GM23248 (cell line): ENCODE data around the gene ARHGDIG. TPM values are rescaled to one million over a fixed set of nuclear protein-coding genes. Genes with fewer than 3 reads are reported as not detected.

Experiments
- DNase-seq: peaks from one replicate; pipeline ENCODE4 v3.0.0-alpha.2; 2015
- H2AFZ ChIP-seq: fragments of 200-600 bp; sonication (generic); 2 replicates; pipeline ENCODE4 v1.6.1; 2016; ENCODE audit warnings: antibody characterized with exemption
- H3F3A ChIP-seq: fragments of 200-600 bp; sonication (generic); 2 replicates; pipeline ENCODE4 v1.6.1; 2016; ENCODE audit warnings: mild to moderate bottlenecking, antibody characterized with exemption, mixed run types; ENCODE audit not compliant: insufficient read depth
- H3K27ac ChIP-seq: fragments of 200-600 bp; sonication (generic); 2 replicates; pipeline ENCODE4 v1.5.1; 2016; ENCODE audit warnings: mild to moderate bottlenecking
- H3K27me3 ChIP-seq: fragments of 200-600 bp; sonication (generic); replicated peaks from 2 replicates; pipeline ENCODE4 v1.6.1; 2016; ENCODE audit warnings: mild to moderate bottlenecking; ENCODE audit not compliant: insufficient read depth
- H3K36me3 ChIP-seq: fragments of 200-600 bp; sonication (generic); 2 replicates; pipeline ENCODE4 v1.6.1; 2016; ENCODE audit warnings: low read depth, mild to moderate bottlenecking
- H3K4me1 ChIP-seq: fragments of 200-600 bp; sonication (generic); 2 replicates; pipeline ENCODE4 v1.6.1; 2016; ENCODE audit warnings: mild to moderate bottlenecking; ENCODE audit not compliant: insufficient read depth
- H3K4me2 ChIP-seq: fragments of 200-600 bp; sonication (generic); one replicate; pipeline ENCODE4 v1.6.1; 2016; ENCODE audit warnings: mild to moderate bottlenecking; ENCODE audit not compliant: unreplicated experiment
- H3K4me3 ChIP-seq: fragments of 200-600 bp; sonication (generic); 2 replicates; pipeline ENCODE4 v1.5.1; 2016; ENCODE audit warnings: mild to moderate bottlenecking
- H3K79me2 ChIP-seq: fragments of 200-600 bp; sonication (generic); 2 replicates; pipeline ENCODE4 v1.6.1; 2016; ENCODE audit warnings: mild to moderate bottlenecking; ENCODE audit not compliant: insufficient read depth
- H3K9ac ChIP-seq: fragments of 200-600 bp; sonication (generic); 2 replicates; pipeline ENCODE4 v1.6.1; 2016; ENCODE audit warnings: mild to moderate bottlenecking
- H3K9me2 ChIP-seq: fragments of 200-600 bp; sonication (generic); 2 replicates; pipeline ENCODE4 v1.6.1; 2016; ENCODE audit warnings: mixed run types, mild to moderate bottlenecking, moderate library complexity; ENCODE audit not compliant: insufficient read depth
- H3K9me3 ChIP-seq: fragments of 200-600 bp; sonication (generic); one replicate; pipeline ENCODE4 v1.6.1; 2017; ENCODE audit warnings: low read depth
- H4K20me1 ChIP-seq: fragments of 200-600 bp; sonication (generic); 2 replicates; pipeline ENCODE4 v1.6.0; 2016; ENCODE audit not compliant: insufficient read depth
- EZH2 ChIP-seq: fragments of 200-600 bp; sonication (generic); IDR thresholded peaks from 2 replicates; pipeline ENCODE4 v1.6.1; 2018; ENCODE audit warnings: antibody characterized with exemption, mild to moderate bottlenecking; ENCODE audit not compliant: insufficient read depth, poor library complexity, severe bottlenecking
- EZH2phosphoT487 ChIP-seq: fragments of 200-600 bp; sonication (generic); IDR thresholded peaks from 2 replicates; pipeline ENCODE4 v1.6.1; 2018; ENCODE audit warnings: antibody characterized with exemption, moderate library complexity, mild to moderate bottlenecking, low read depth; ENCODE audit not compliant: insufficient read depth
- WGBS, 2 experiments: methylation state at CpG; one replicate each; pipeline ENCODE4 v1.1.6; 2015 to 2017; ENCODE audit warnings: low lambda C conversion rate in 2 of 2, low coverage in 1 of 2; ENCODE audit errors: missing lambda C conversion rate in 2 of 2; 5-methylcytosine and 5-hydroxymethylcytosine counted together
- in situ Hi-C: fragments of 300-500 bp; cut with MboI; formaldehyde crosslinking; loops from 2 replicates; pipeline ENCODE4 v1.15.0; 2020
- polyA plus RNA-seq: library from polyadenylated mRNA; unstranded; fragments of >200 nt; fragmentation: Nextera tagmentation; extraction: Ambion mirVana; gene quantifications from 2 replicates; pipeline ENCODE4 v1.2.1, GENCODE V29; 2016
- total RNA-seq: library from RNA; depleted of rRNA; stranded (reverse); fragments of >200 nt; shearing (Covaris generic); gene quantifications from 2 replicates; pipeline ENCODE4 v1.2.3, GENCODE V29; 2014

Gene ARHGDIG
- total and polyA plus RNA-seq, 2 experiments from 2014 or later: 0.40 to 0.65 TPM

DNA sequence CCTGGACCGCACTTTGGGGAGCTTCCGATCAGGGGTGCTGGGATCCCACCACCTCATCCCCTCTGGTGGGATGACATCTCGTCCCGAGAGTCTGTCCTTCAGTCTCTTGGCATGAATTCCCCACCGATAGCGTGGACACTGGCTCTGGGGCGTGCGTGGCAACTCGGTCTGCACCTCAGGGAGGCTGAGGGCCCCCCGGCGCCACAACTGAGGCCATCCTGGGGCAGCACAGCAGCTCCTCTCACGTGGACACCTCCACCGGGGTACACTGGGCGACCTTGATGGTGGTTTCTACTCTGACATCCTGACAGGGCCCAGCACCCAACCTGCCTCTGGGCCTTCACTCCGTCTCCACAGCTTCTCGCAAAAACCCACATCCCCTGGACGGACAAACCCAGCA is 11.1 kb downstream of the ARHGDIG start:
- H3K4me1 ChIP-seq: no peaks in the 10 kb centered on the region
- in situ Hi-C loops: no loop called here
- TF ChIP-seq EZH2phosphoT487: no peak
- TF ChIP-seq EZH2: no peak

DNA sequence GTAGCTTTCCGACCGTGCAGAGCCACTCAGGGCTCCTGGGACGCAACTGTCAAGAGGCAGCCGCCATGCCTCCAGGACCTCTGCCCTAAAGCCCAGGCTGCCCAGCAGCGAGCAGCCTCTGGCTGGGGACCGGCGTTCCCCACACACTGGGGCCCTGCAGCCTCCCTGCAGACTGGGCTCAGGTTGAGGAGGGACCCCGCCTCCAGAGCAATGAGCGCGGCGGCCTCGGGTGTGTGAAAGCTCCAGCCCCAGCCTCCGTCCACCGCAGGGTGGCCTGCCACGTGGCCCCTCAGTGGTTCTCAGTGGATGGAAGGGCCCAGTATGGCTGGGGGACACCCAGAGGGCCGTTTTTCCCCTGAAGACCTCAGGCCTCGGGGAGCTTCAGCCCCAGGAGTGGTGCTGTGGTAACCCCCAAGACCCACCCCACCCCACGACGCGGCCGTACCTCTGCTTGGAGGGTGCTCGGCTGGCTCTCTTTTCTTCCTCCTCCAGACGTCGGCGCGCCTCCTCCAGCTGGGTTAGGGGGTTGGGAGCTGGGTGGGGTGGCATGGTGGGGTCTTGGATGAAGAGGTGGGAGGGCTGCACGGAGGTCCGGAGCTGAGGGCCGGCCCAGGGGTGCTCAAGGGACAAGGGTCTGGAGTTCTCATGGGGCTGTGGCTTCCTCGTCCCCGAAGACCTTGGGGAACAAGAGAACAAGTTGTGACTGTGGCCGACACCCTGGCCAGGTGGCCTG is 12.8 kb downstream of the ARHGDIG start:
- H4K20me1 ChIP-seq: no peaks in the 10 kb centered on the region
- H3K4me2 ChIP-seq: no peak overlapping the region
- no peaks in the 10 kb centered on the region for H3K36me3 ChIP-seq
- H3K9me3 ChIP-seq: no peaks in the 10 kb centered on the region
- in situ Hi-C loops: no loop called here
- no peak overlapping the region for H3K27ac ChIP-seq
- no peak overlapping the region for H2AFZ ChIP-seq
- H3K4me3 ChIP-seq: no peak overlapping the region
- H3K27me3 ChIP-seq: no peaks in the 10 kb centered on the region
- H3K79me2 ChIP-seq: no peaks in the 10 kb centered on the region
- TF ChIP-seq EZH2 (no peak), EZH2phosphoT487 (no peak)
- H3K9ac ChIP-seq: no peak overlapping the region
- 94 to 97% methylated on average over 15 to 31 of the region's 32 CpGs for WGBS, 2 experiments
- no peaks in the 10 kb centered on the region for H3F3A ChIP-seq
- H3K4me1 ChIP-seq: no peaks in the 10 kb centered on the region
- no peak for DNase-seq
- no peaks in the 10 kb centered on the region for H3K9me2 ChIP-seq

More for the DNA sequence above, 11.1 kb downstream of the ARHGDIG start:
- no peak for DNase-seq
- Histone ChIP-seq H4K20me1 (no peaks in the 10 kb centered on the region), H3F3A (no peaks in the 10 kb centered on the region), H3K9me3 (no peaks in the 10 kb centered on the region), H3K4me2 (no peak overlapping the region), H3K27me3 (no peaks in the 10 kb centered on the region), H2AFZ (no peak overlapping the region), H3K36me3 (no peaks in the 10 kb centered on the region), H3K79me2 (no peaks in the 10 kb centered on the region), H3K9ac (no peak overlapping the region), H3K27ac (no peak overlapping the region), H3K4me3 (no peak overlapping the region), H3K9me2 (no peaks in the 10 kb centered on the region)
- WGBS, 2 experiments: 92 to 93% methylated on average over 15 of the region's 17 CpGs

- Histone ChIP-seq H3K9me3 (no peaks in the 10 kb centered on the region), H3K9me2 (no peaks in the 10 kb centered on the region), H3K36me3 (no peaks in the 10 kb centered on the region), H3K9ac (no peak overlapping the region), H3F3A (no peaks in the 10 kb centered on the region), H3K4me2 (no peak overlapping the region), H3K27ac (no peak overlapping the region), H3K4me3 (no peak overlapping the region), H4K20me1 (no peaks in the 10 kb centered on the region), H3K27me3 (no peaks in the 10 kb centered on the region), H3K79me2 (no peaks in the 10 kb centered on the region), H2AFZ (no peak overlapping the region), H3K4me1 (no peaks in the 10 kb centered on the region)
- in situ Hi-C loops: no loop called here
- TF ChIP-seq EZH2phosphoT487 (no peak), EZH2 (no peak)
- no peak for DNase-seq
- WGBS, 2 experiments: 92 to 96% methylated on average over 7 to 14 of the region's 14 CpGs
Observed at GRCh38 chr16:296276-296675, 15.9 kb downstream of the ARHGDIG start.

GRCh38 chr16:296806-297510 is 16.6 kb downstream of the ARHGDIG start:
- no peak for DNase-seq
- Histone ChIP-seq H3K27ac (no peak overlapping the region), H3K9ac (no peak overlapping the region), H3K36me3 (no peaks in the 10 kb centered on the region), H3K27me3 (no peaks in the 10 kb centered on the region), H3K79me2 (no peaks in the 10 kb centered on the region), H3K4me3 (no peak overlapping the region), H3K9me3 (no peaks in the 10 kb centered on the region), H4K20me1 (no peaks in the 10 kb centered on the region), H3F3A (no peaks in the 10 kb centered on the region), H2AFZ (no peak overlapping the region), H3K4me2 (no peak overlapping the region), H3K4me1 (no peaks in the 10 kb centered on the region), H3K9me2 (no peaks in the 10 kb centered on the region)
- TF ChIP-seq EZH2phosphoT487 (no peak), EZH2 (no peak)
- in situ Hi-C loops: no loop called here
- 90 to 92% methylated on average over 21 to 37 of the region's 37 CpGs for WGBS, 2 experiments
